Activated CD4-positive, alpha-beta memory T cell treated with anti-CD3 and anti-CD28 coated beads for 36 hours (primary cell): ENCODE measurements around the gene NUP205. TPM values are rescaled to one million over a fixed set of nuclear protein-coding genes. Genes with fewer than 3 reads are reported as not detected.

ENCODE experiments used
- CTCF ChIA-PET: fragments of 350-600 bp; sonication (Branson Sonifier 250); formaldehyde crosslinking; loops from one replicate; lab custom pipeline; 2021; ENCODE audit warnings: antibody characterized with exemption, inconsistent platforms; lab: Charles Lee
- POLR2A ChIA-PET: fragments of 350-600 bp; sonication (Branson Sonifier 250); formaldehyde crosslinking; loops from one replicate; lab custom pipeline; 2021; ENCODE audit warnings: antibody characterized with exemption; lab: Charles Lee
- DNase-seq: peaks from one replicate; pipeline ENCODE4 v3.0.0-alpha.2; 2020
- H3K27ac Mint-ChIP-seq: one replicate; pipeline ENCODE4 v1.8.0; 2021; ENCODE audit warnings: mixed read lengths
- H3K27me3 Mint-ChIP-seq: one replicate; pipeline ENCODE4 v1.8.0; 2021; ENCODE audit warnings: mixed read lengths
- H3K36me3 Mint-ChIP-seq: one replicate; pipeline ENCODE4 v1.8.0; 2021; ENCODE audit warnings: mixed read lengths
- H3K4me1 Mint-ChIP-seq: one replicate; pipeline ENCODE4 v1.8.0; 2021; ENCODE audit warnings: low read depth, mixed read lengths
- H3K4me3 Mint-ChIP-seq: one replicate; pipeline ENCODE4 v1.8.0; 2021; ENCODE audit warnings: mild to moderate bottlenecking, mixed read lengths
- H3K9me3 Mint-ChIP-seq: one replicate; pipeline ENCODE4 v1.8.0; 2021; ENCODE audit warnings: mixed read lengths
- intact Hi-C: fragments of 100-400 bp; cut with micrococcal nuclease; formaldehyde crosslinking; loops from one replicate; pipeline ENCODE4 v1.15.1; 2023
- total RNA-seq, 2 experiments: library from RNA; stranded (reverse); gene quantifications; one replicate each; pipeline ENCODE4 v1.2.3, GENCODE V29; 2021

Gene NUP205
- total RNA-seq, 2 experiments from 2014 or later, result 126 to 132 TPM

GRCh38 chr7:135597181-135597925, 39.6 kb downstream of the NUP205 start:
- H3K4me3 Mint-ChIP-seq, result no peak overlapping the region
- POLR2A ChIA-PET, result no interaction called here
- no peaks in the 10 kb centered on the region for H3K9me3 Mint-ChIP-seq
- no peak overlapping the region for H3K27ac Mint-ChIP-seq
- H3K36me3 Mint-ChIP-seq, result peaks cover 27% of the 10 kb centered on the region
- CTCF ChIA-PET, result interaction anchor here (1.0 to 1.1 kb wide), 3 partner anchors 24 to 323 kb away, joined by 3 to 5 read pairs (median 4); no protein-coding TSS in a partner anchor
- DNase-seq, result no peak
- no peaks in the 10 kb centered on the region for H3K27me3 Mint-ChIP-seq
- H3K4me1 Mint-ChIP-seq, result peaks cover 1% of the 10 kb centered on the region
- intact Hi-C loops, result no loop called here

- Mint-ChIP-seq H3K27me3 (no peaks in the 10 kb centered on the region), H3K4me1 (peaks cover 1% of the 10 kb centered on the region), H3K36me3 (peaks cover 28% of the 10 kb centered on the region)
Measured at GRCh38 chr7:135597926-135598305, 40.2 kb downstream of the NUP205 start.

GRCh38 chr7:135599471-135599870, 41.8 kb downstream of the NUP205 start:
- ChIA-PET POLR2A (no interaction called here), CTCF (no interaction called here)
- H3K27ac Mint-ChIP-seq, result no peak overlapping the region
- intact Hi-C loops, result no loop called here
- H3K4me3 Mint-ChIP-seq, result no peak overlapping the region
- DNase-seq, result no peak
- peaks cover 1% of the 10 kb centered on the region for H3K4me1 Mint-ChIP-seq
- no peaks in the 10 kb centered on the region for H3K27me3 Mint-ChIP-seq
- peaks cover 33% of the 10 kb centered on the region for H3K36me3 Mint-ChIP-seq
- H3K9me3 Mint-ChIP-seq, result no peaks in the 10 kb centered on the region

More at GRCh38 chr7:135597926-135598305, 40.2 kb downstream of the NUP205 start:
- Mint-ChIP-seq H3K4me3 (no peak overlapping the region), H3K27ac (no peak overlapping the region), H3K9me3 (no peaks in the 10 kb centered on the region)
- intact Hi-C loops, result no loop called here
- ChIA-PET CTCF (interaction anchor here (1.0 to 1.1 kb wide), 3 partner anchors 23 to 323 kb away, joined by 3 to 5 read pairs (median 4); no protein-coding TSS in a partner anchor), POLR2A (no interaction called here)
- no peak for DNase-seq

- Mint-ChIP-seq H3K27me3 (no peaks in the 10 kb centered on the region), H3K4me3 (no peak overlapping the region), H3K4me1 (peaks cover 1% of the 10 kb centered on the region), H3K36me3 (peaks cover 34% of the 10 kb centered on the region), H3K9me3 (no peaks in the 10 kb centered on the region), H3K27ac (no peak overlapping the region)
- intact Hi-C loops, result no loop called here
- CTCF ChIA-PET, result no interaction called here
- DNase-seq, result no peak
- POLR2A ChIA-PET, result no interaction called here
Measured at GRCh38 chr7:135600226-135600625, 42.5 kb downstream of the NUP205 start.

GRCh38 chr7:135601182-135601581, 43.5 kb downstream of the NUP205 start:
- Mint-ChIP-seq H3K9me3 (no peaks in the 10 kb centered on the region), H3K4me3 (no peak overlapping the region), H3K4me1 (peaks cover 1% of the 10 kb centered on the region), H3K27me3 (no peaks in the 10 kb centered on the region), H3K36me3 (peaks cover 33% of the 10 kb centered on the region), H3K27ac (peak overlapping the region; percentile 10)
- intact Hi-C loops, result no loop called here
- POLR2A ChIA-PET, result no interaction called here
- no peak for DNase-seq
- CTCF ChIA-PET, result interaction anchor here (1.5 to 3.4 kb wide), 4 partner anchors 20 to 321 kb away, joined by 3 to 14 read pairs (median 6); no protein-coding TSS in a partner anchor

- no peak overlapping the region for H3K4me3 Mint-ChIP-seq
- POLR2A ChIA-PET, result no interaction called here
- no peaks in the 10 kb centered on the region for H3K9me3 Mint-ChIP-seq
Measured at GRCh38 chr7:135602304-135602703, 44.6 kb downstream of the NUP205 start.

GRCh38 chr7:135616136-135616535, 58.4 kb downstream of the NUP205 start:
- intact Hi-C loops, result no loop called here
- Mint-ChIP-seq H3K27ac (no peak overlapping the region), H3K4me3 (no peak overlapping the region), H3K9me3 (no peaks in the 10 kb centered on the region), H3K4me1 (no peaks in the 10 kb centered on the region), H3K36me3 (peaks cover 33% of the 10 kb centered on the region), H3K27me3 (no peaks in the 10 kb centered on the region)
- no peak for DNase-seq
- ChIA-PET CTCF (interaction anchor here (4.2 kb wide), 1 partner anchor 29 kb away, joined by 16 read pairs; no protein-coding TSS in a partner anchor), POLR2A (no interaction called here)

More at GRCh38 chr7:135602304-135602703, 44.6 kb downstream of the NUP205 start:
- H3K36me3 Mint-ChIP-seq, result peaks cover 38% of the 10 kb centered on the region
- no peaks in the 10 kb centered on the region for H3K27me3 Mint-ChIP-seq
- no peak overlapping the region for H3K27ac Mint-ChIP-seq
- CTCF ChIA-PET, result interaction anchor here (0.9 to 3.4 kb wide), 6 partner anchors 16 to 322 kb away, joined by 3 to 14 read pairs (median 4); no protein-coding TSS in a partner anchor
- peaks cover 1% of the 10 kb centered on the region for H3K4me1 Mint-ChIP-seq
- intact Hi-C loops, result no loop called here
- DNase-seq, result no peak

- H3K27ac Mint-ChIP-seq, result peak overlapping the region; percentile 24
- CTCF ChIA-PET, result interaction anchor here (1.4 kb wide), 1 partner anchor 15 kb away, joined by 4 read pairs; no protein-coding TSS in a partner anchor
Measured at GRCh38 chr7:135617781-135618180, 60.1 kb downstream of the NUP205 start.

GRCh38 chr7:135618510-135618909, 60.8 kb downstream of the NUP205 start:
- intact Hi-C loops, result no loop called here
- no peak overlapping the region for H3K4me3 Mint-ChIP-seq
- ChIA-PET POLR2A (no interaction called here), CTCF (interaction anchor here (1.4 to 1.8 kb wide), 2 partner anchors 16 to 27 kb away, joined by 4 to 10 read pairs; no protein-coding TSS in a partner anchor)
- no peaks in the 10 kb centered on the region for H3K4me1 Mint-ChIP-seq
- DNase-seq, result no peak
- H3K27me3 Mint-ChIP-seq, result no peaks in the 10 kb centered on the region
- no peaks in the 10 kb centered on the region for H3K9me3 Mint-ChIP-seq
- H3K27ac Mint-ChIP-seq, result no peak overlapping the region
- peaks cover 29% of the 10 kb centered on the region for H3K36me3 Mint-ChIP-seq

More at GRCh38 chr7:135617781-135618180, 60.1 kb downstream of the NUP205 start:
- Mint-ChIP-seq H3K9me3 (no peaks in the 10 kb centered on the region), H3K4me1 (no peaks in the 10 kb centered on the region), H3K36me3 (peaks cover 27% of the 10 kb centered on the region), H3K4me3 (no peak overlapping the region), H3K27me3 (no peaks in the 10 kb centered on the region)
- DNase-seq, result no peak
- intact Hi-C loops, result no loop called here
- POLR2A ChIA-PET, result interaction anchor here (1.0 kb wide), 1 partner anchor 10 kb away, joined by 4 read pairs; no protein-coding TSS in a partner anchor

GRCh38 chr7:135620447-135620846, 62.7 kb downstream of the NUP205 start:
- Mint-ChIP-seq H3K36me3 (peaks cover 35% of the 10 kb centered on the region), H3K27me3 (no peaks in the 10 kb centered on the region), H3K4me1 (no peaks in the 10 kb centered on the region), H3K9me3 (no peaks in the 10 kb centered on the region), H3K4me3 (no peak overlapping the region), H3K27ac (no peak overlapping the region)
- no peak for DNase-seq
- POLR2A ChIA-PET, result no interaction called here
- intact Hi-C loops, result loop anchor here (2.0 kb wide), 2 partner anchors 24 to 340 kb away; no protein-coding TSS in a partner anchor
- CTCF ChIA-PET, result interaction anchor here (0.6 to 2.4 kb wide), 16 partner anchors 7 to 345 kb away, joined by 3 to 20 read pairs (median 4); no protein-coding TSS in a partner anchor

- no peak for DNase-seq
- H3K9me3 Mint-ChIP-seq, result no peaks in the 10 kb centered on the region
- ChIA-PET POLR2A (no interaction called here), CTCF (interaction anchor here (0.6 to 2.4 kb wide), 18 partner anchors 8 to 411 kb away, joined by 3 to 20 read pairs (median 4); no protein-coding TSS in a partner anchor)
- no peaks in the 10 kb centered on the region for H3K27me3 Mint-ChIP-seq
- H3K4me3 Mint-ChIP-seq, result no peak overlapping the region
- intact Hi-C loops, result loop anchor here (2.0 kb wide), 2 partner anchors 24 to 340 kb away; no protein-coding TSS in a partner anchor
- H3K36me3 Mint-ChIP-seq, result peaks cover 32% of the 10 kb centered on the region
- H3K27ac Mint-ChIP-seq, result no peak overlapping the region
- peaks cover 3% of the 10 kb centered on the region for H3K4me1 Mint-ChIP-seq
Measured at GRCh38 chr7:135620980-135621850, 63.5 kb downstream of the NUP205 start.
